Sigmoid colon (tissue), 4 donors: ENCODE results near the gene SLC11A1.

ENCODE experiments used
- CTCF ChIP-seq, 4 experiments: fragments of 450-650 bp in 3 of 4; fragments of 200-600 bp in 1 of 4; IDR thresholded peaks; one replicate each; pipeline ENCODE4 v1.5.1; 2016 to 2019; ENCODE audit warnings: antibody characterized with exemption in 4 of 4, mild to moderate bottlenecking in 3 of 4, moderate library complexity in 2 of 4
- POLR2A ChIP-seq, 2 donors: fragments of 450-650 bp; IDR thresholded peaks; one replicate each; pipeline ENCODE4 v1.6.1; 2016; ENCODE audit warnings: antibody characterized with exemption in 2 of 2, mild to moderate bottlenecking in 2 of 2, moderate library complexity in 2 of 2
- POLR2AphosphoS5 ChIP-seq, 4 donors: sonication (generic); formaldehyde crosslinking; IDR thresholded peaks; one replicate each; pipeline ENCODE4 v1.6.1; 2017; ENCODE audit warnings: antibody characterized with exemption in 4 of 4

DNA sequence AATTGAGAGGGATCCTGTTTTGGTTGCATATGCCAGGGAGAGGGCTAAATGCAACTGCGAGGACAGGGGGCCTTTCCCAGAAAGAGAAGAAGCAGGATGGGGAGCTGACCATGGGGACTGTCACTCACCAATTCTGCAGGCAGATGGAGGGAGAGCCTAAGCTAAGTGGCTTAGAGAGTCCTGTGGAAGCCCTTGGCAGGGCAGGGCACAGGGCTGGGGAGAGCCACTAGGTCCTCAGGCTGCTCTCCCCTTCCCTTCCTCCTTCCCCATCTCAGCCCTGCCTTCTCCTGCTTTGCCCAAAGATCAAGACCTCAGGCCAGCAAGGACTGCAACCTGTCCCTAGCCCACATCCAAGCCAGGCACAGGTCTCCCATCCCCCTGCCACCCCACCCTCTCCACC, 49.8 kb upstream of the SLC11A1 start:
- TF ChIP-seq CTCF (IDR thresholded peaks at IDR 0.05) (no peak), POLR2AphosphoS5 (IDR thresholded peaks at IDR 0.05) (no peak), POLR2A (IDR thresholded peaks at IDR 0.05) (no peak)
